Measurements from ENCODE around the gene REEP5.
"Not testable (repeated sequence)": the region's sequence is repeated elsewhere in the genome, so short reads cannot be mapped to it uniquely, and the experiment has no call there.

Gene REEP5

DNA sequence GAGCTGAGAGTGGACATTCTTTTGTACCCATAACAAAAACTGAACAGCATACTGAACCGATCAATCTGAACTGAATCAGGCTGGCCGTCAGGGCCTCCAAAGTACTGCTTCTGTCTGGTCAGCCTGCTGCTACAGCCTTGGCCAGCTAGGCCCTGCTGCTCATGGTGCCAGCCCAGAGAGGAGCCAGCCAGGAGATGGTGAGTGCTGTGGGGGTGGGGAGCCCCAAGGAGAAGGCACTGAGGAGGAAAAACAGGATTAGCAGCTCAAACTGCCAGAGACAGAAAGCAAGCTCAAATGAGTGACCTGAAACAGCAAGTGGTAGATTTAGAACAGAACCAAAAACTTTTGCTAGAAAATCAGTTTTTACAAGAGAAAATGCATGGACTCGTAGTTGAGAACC, 37.0 kb downstream of the REEP5 start:
- no peak for DNase-seq (ENCODE audit: low spot score)

DNA sequence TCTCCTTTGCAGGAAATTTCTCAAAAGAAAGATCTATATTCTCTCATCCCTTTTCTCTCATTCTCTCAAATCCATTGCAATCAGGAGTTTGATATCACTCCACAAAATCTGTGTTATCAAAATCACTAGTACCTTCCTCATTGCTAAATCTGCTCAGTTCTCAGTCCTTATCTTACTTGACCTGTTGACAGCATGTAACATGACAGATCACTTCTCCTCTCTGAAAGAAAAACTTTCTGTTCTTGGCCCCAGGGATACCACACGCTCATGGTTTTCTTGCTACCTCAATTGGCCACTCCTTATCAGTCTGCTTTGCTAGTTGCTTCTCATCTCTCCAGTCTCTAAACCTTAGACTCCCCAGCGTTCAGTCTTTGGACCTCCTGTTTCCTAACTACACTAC, 38.8 kb downstream of the REEP5 start:
- DNase-seq (ENCODE audit: low spot score), result no peak

DNA sequence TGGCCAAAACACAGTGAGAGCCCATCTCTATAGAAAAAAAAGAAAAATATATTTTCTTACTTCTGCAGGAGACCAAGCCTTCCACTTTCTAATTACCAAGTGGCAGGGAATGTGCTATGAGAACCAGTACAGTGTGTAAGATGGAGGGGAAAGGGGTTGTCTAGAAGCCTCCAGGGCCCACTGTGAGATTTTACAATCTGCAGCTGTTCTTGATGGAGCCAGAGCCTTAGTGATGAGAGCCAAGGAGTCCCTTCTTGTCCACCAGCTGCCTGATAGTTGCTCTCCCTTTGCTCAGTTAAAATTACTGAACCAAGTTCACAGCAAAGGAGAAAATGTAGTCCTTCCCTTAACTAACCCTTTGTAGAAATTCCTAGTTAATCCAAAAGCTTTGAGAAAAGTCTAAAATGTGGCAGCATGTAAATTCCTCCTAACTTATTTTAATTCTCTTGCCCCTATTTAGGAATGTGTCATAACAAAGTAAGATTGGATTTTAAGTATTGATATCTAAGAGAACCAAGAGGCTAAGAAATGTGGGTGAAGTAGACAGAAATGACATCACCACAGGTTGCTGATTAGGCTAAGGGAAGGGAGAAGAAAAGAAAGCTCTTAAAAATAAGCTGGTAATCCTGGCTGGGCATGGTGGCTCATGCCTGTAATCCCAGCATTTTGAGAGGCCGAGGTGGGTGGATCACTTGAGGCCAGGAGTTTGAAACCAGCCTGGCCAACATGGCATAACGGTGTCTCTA, 41.6 kb downstream of the REEP5 start:
- DNase-seq (ENCODE audit: low spot score), result no peak

DNA sequence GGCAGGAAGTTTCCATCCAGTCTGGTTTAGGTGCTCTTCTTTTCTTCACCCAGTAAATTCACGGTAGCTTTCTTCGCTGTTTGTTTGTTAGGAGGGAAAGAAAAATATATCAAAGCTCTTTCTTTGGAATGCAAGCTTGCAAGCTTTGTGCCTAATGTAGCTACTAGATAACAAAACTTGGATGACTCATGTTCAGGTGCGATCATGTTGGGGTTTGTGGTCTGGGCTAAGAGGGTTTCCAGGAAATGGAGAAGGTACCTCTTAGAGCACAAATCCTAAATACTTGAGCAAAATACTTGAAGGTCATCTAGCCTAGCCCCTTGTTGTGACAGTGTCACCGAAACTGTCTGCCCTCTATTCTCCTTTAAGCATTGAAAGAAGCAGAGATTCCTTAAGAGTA, 43.3 kb downstream of the REEP5 start:
- peak; percentile 89 for DNase-seq (ENCODE audit: low spot score)

DNA sequence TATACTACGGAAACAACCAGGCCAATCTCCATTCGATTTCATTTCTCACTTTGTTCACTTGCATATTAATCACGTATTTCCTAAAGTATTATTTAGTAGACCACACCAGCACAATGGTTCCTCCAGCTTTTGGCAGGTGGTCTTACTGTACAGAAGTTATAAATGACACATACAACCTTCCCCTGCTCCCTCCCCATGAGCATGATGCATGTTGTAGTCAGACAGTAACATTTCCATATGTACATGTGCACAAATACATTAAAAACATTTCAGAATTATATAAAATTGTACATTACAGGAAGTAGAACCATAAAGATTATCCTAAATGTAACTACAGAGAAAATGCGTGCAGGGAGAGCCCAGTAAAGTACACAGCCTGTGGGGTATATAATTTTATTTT, 43.9 kb downstream of the REEP5 start:
- no peak for DNase-seq (ENCODE audit: low spot score)

DNA sequence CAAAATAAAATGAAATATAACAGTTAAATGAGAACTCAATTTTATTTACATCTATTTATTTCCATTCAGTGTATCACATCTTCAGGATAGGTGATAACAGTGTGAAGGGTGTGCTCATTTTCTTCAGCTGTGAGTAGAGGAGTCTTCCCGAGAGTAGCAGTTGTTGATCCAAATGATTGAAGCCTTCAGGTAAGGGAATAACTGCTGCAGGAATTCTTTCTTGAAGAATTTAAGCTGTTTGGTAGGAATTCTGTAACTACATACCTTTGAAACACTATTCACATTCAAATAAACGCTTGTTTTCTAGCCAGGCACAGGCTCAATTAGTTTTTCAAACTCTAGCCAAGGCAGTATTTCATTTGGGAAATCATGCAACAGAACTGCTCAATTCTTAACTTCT, 45.7 kb downstream of the REEP5 start:
- DNase-seq (ENCODE audit: low spot score), result no peak

DNA sequence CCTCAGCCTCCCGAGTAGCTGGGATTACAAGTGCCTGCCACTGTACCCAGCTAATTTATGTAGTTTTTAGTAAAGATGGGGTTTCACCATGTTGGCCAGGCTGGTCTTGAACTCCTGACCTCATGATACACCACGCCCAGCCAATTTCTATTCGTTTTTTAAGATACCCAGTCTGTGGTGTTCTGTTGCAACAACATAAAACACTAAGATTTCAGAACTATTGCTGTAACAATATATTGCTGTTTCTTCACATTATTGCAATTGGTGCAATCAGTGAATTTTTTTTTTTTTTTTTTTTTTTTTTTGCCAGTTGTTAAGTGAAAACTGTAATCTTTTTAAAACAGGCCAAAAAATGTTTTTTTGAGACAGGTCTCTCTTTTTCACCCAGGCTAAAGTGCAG, 51.1 kb downstream of the REEP5 start:
- DNase-seq (ENCODE audit: low spot score), result no peak

DNA sequence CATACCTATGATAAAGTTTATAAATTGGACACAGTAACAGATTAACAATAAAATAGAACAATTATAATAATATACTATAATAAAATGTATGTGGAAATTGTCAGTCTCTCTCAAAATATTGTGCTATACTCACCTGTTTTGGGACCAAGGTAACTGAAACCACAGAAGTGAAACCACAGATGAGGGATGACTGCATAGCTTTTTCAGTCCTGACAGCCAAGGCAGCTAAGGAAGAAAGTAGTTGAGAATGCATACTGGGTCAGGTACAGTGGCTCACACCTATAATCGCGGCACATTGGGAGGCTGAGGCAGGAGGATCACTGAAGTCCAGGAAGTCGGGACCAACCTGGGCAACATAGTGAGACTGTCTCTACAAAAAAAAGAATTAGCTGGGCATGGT, 52.1 kb downstream of the REEP5 start:
- DNase-seq (ENCODE audit: low spot score), result peak; percentile 64

DNA sequence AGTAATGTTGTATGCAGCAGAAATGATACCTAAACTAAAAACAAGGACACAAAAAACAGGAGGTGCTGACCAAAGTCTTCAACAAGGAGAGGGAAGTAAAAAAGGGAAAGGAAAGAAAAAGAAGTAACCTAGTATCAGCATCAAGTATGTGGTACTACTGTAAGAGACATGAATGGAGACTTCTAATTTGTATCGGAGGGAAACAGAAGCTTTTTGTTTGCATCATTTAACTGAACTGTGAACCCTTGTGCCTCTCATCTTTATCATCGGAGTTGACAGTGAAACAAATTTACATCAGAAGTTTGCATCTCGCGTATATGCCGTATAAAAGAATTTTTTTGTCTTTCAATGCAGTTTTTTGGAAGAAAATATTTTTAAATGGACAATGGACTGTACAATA, 54.6 kb downstream of the REEP5 start:
- DNase-seq (ENCODE audit: low spot score), result no peak

DNA sequence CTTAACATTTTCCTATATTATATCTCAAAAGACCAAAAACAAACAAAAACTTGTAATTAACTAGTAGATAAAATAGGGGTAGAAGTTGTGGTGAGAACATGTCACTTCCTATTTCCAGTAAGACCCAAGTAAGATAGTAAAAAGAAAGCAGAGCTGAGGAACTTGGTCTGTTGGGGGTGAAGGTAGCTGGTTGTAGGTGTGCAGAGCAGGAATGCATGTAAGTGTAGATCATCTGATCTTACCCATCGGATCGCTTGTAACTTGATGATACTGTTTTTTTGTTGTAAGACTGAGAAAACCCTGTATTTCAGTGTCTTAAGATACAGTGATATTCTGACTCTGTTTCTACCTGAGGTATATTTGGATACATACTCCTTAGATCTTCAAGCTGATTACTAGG, 55.3 kb downstream of the REEP5 start:
- no peak for DNase-seq (ENCODE audit: low spot score)

DNA sequence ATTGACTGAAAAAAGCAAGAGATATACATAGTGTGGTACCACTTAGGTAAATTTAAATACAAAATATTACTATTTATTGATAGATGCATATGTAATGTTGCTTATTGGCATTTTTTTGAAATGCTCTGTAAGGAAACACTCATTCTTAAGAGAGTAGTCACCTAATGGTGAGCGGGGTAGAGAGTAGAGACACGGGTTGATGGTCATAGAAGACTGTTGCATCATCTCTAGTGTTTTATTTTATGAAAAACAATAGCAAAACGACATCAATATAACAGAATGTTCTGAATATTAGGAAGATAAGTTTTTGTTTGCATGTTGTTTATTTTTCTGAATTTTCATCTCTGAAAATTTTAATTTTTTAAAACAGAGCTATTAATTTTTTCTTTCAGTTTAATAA, 56.9 kb downstream of the REEP5 start:
- DNase-seq (ENCODE audit: low spot score), result no peak

DNA sequence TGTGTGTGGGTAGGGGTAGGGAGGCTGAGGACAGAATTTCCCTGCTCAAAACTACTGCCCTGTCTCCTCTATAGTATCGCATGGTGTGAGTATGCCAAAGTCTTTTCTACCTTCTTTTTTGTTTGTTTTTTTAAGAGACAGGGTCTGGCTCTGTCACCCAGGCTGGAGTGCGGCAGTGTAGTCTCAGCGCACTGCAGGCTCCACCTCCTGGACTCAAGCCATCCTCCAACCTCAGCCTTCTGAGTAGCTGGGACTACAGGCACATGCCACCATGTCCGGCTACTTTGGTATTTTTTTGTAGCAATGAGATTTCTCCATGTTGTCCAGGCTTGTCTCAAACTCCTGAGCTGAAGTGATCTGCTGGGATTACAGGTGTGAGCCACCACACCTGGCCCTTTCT, 58.5 kb downstream of the REEP5 start:
- DNase-seq (ENCODE audit: low spot score), result no peak

DNA sequence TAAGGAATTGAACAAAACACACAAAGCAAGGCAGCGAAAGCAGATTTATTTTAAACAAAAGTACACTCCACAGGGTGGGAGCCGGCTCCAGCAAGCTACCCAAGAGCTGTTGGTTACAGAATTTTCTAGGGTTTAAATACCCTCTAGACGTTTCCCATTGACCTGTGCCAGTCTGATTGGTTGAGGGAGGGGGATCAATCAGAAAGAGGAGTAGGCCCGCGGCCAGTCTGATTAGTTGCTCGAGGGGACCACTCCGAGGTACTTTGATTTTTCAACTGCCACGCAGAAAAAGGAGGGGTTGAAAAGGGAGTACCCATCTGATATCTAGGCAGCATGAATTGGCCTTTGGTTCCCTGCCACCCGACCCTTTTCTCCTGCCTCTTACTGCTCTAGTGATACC, 59.9 kb downstream of the REEP5 start:
- DNase-seq (ENCODE audit: low spot score), result no peak

DNA sequence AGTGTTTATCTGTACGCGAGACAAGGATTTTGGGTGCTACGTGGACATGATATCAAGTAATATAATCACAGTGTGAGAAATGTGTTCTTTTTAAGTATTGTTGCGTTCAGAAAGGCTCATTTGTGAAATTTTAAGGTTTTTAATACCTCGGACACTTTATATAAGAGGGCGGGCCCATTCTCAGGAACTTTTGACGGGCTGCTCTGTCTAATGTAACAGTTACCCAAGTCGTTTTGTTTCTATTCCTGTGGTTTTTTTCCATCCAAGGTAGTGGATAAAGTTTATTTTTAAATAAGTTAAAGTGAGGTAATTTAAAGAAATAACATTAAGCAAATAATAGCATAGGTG, 60.4 kb downstream of the REEP5 start:
- DNase-seq (ENCODE audit: low spot score), result no peak

DNA sequence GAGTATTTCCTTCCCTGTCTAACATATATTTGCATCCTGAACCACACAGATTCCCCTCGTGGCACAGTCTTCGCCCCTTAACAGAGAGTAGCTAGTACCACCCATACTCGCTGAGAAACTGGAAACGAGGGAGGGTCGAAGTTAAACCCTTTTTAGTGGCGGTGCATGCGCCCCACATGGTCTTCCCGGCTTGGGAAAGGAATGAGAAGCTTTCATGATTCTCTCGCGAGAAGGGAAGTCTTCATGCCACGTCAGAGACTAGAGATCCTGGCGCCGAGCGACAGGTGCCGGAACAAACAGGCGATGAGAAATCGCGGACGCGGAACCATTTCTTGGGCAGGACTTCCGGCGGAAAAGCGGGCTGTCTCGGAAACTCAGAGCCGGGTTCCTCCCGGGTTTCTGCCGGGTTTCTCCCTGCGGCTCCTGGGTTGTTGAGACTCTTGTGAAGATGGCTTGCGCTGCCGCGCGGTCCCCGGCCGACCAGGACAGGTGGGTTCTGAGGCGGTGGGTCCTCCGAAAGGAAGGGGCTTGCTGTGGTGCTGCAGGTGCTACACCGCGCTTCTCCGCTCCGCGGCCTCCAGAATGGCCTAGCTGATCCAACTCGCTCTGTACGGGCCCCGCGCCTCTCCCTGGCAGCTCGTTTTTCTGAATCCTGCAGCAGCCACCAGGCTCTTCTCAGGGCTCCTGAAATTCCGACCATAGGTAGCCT, 60.9 kb downstream of the REEP5 start, which contains the start of gene SRP19:
TSS of gene SRP19 (plus strand) at position 359 of the 709 bp plus-strand sequence. CDS start at position 449, 90 bp downstream.
- DNase-seq (ENCODE audit: low spot score), result peak; percentile 93

DNA sequence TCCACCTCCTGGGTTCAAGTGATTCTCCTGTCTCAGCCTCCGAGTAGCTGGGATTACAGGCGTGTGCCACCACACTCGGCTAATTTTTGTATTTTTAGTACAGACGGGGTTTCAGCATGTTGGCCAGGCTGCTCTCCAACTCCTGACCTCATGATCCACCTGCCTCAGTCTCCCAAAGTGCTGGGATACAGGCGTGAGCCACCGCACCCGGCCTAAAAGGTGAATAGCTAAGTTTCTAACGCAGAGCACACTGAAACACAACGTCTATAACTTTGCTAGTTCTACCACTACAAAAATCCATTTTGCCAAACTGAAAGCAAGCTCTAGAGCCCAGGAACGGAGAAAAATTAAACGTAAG, 61.5 kb downstream of the REEP5 start:
- DNase-seq (ENCODE audit: low spot score), result not testable (repeated sequence)

DNA sequence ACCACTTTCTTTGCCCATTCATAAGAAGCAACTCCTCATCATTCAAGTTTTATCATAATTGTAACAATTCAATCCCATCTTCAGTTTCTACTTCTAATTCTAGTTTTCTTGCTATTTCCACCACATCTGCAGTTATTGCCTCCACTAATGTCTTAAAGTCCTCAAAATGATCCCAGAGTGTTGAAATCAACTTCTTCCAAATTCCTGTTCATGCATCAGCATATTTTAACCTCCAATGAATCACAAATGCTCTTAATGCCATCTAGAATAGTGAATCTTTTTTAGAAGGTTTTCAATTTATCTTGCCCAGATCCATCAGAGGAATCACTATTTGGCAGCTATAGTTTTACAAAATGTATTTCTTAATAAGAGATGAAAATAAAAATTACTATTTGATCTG, 64.2 kb downstream of the REEP5 start:
- no peak for DNase-seq (ENCODE audit: low spot score)

DNA sequence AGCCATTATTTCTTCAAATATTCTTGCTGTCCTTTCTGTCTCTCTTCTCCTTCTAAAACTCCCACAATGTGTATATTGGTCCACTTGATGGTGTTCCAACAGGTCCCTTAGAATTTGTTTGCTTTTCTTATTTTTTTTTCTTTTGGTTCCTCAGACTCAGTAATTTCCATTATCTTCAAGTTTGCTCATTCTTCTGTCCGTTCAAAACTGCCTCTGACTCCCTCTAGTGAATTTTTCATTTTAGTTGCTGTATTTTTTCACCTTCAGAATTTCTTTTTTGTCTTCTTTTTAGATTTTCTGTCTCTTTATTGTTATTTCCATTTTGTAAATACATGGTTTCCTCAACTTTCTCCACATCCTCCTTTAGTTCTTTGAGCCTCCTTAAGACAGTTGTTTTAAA, 67.4 kb downstream of the REEP5 start:
- no peak for DNase-seq (ENCODE audit: low spot score)

DNA sequence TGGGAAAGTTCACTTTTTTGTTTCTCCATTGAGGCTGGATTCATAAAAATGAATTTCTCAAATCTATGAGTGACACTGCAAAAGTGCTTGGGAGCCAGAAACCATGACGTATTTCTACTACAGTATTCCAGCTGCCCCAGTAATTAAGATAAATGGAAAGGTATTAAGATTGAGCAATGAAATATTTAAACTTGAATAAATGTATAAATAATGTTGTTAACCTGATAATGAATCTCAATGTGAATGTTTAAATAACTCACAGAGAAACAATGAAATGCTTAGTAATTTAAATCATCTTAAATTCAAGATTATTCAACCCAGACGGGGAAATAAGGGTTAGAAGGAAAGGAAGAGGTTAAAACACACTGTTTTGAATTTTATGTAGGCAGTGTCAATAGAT, 72.1 kb downstream of the REEP5 start:
- no peak for DNase-seq (ENCODE audit: low spot score)

DNA sequence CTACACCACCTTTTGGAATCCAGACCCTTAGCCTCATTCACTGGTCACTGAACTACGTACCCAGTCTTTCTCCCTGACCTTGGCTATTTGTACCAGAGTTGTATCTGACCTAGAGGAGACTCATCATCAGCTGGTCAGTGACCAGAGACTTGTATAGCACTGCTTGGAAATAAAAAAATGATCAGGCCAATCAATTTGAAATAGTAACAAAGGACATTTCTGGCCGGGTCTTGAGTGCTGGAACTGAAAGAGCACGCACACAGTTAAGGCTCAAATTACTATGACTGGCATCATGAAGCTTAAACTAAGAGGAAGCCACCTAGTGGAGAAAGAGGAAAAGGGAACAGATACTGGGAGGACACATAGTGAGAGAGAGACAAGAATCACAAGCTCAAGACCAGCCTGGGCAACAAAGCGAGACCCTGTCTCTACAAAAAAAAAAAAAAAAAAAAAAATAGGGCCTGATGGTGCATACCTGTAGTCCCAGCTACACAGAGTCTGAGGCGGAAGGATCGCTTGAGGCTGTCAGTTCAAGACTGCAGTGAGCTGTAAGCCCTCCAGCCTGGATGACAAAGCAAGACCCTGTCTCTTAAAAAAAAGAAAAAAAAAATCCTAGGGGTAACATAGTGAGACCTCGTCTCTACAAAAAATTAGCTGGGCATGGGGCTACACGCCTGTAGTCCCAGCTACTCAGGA, 73.8 kb downstream of the REEP5 start:
- DNase-seq (ENCODE audit: low spot score), result peak; percentile 68

DNA sequence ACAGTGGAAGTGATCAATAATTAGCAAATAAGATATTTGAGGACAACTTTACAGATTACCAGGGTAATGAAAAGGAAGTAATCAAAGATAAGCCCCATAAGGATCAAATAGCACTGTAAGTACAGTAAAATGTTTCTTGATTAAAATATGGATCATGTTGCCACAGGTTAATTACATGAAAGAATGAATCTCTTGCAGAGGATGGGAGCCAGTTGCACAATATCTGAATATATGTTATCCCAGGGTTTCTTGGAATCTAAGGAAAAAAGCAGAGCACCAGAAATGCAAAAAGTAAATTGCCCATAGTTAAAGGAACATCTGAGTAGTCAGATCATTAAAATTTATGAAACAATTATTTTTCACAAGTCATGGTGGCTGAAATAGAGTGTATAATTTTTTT, 74.7 kb downstream of the REEP5 start:
- DNase-seq (ENCODE audit: low spot score), result no peak

DNA sequence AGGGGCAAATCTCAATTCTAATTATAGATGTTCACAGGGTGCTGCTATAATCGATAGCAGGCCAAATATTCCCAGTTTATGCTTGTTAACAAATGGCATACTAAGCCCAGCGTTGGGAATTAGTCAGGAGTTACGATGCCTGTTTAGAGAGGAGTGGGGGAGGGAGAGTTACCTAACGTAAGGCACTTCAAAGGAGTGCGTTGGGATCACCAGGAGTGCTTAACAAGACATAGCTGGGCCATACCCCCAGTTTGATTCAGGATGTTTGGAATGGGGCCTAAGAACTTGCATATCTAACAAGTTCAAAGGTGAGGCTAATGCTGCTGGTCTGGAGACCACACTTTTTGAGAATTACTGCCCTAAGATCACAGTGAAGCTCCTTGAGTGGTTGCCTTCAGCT, 75.5 kb downstream of the REEP5 start:
- DNase-seq (ENCODE audit: low spot score), result no peak

DNA sequence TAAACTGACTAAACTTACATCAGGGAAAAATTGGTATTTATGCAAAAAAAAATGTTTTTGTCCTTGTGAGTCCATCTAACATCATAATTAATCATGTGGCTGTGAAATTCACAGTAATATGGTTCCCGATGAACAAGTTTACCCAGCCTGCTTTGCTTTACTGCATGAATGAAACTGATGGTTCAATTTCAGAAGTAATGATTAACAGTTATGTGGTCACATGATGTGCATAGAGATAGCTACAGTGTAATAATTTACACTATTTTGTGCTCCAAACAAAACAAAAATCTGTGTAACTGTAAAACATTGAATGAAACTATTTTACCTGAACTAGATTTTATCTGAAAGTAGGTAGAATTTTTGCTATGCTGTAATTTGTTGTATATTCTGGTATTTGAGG, 77.5 kb downstream of the REEP5 start:
- no peak for DNase-seq (ENCODE audit: low spot score)

Data from CD4-positive, alpha-beta T cell treated with Interleukin-2 at 100 ng/mL for 4 hours (primary cell).